HepG2 (cell line): Measurements from ENCODE around the gene CRTAC1. TPM values are rescaled to one million over a fixed set of nuclear protein-coding genes. Genes with fewer than 3 reads are reported as not detected.

Source experiments
- ATAC-seq: fragments of 200-7000 bp; cut with Tn5 transposase; 3 replicates; pipeline ENCODE4 v1.9.1; 2020; ENCODE audit warnings: mild to moderate bottlenecking, moderate library complexity
- BruUV-seq: library from RNA; stranded (reverse); fragments of 400-500 nt; replicated peaks from 2 replicates; lab custom pipeline; 2021; lab: Mats Ljungman, UMichigan
- CTCF ChIA-PET: fragments of 300-600 bp; formaldehyde crosslinking; extraction: SDS; loops from one replicate; lab custom pipeline; 2021; ENCODE audit warnings: low total read pairs, inconsistent platforms, low intra/inter-chr PET ratio; lab: Yijun Ruan, JAX
- POLR2A ChIA-PET: fragments of 350-600 bp; sonication (Branson Sonifier 250); formaldehyde crosslinking; loops from one replicate; lab custom pipeline; 2020; ENCODE audit warnings: antibody characterized with exemption, inconsistent platforms; lab: Yijun Ruan, JAX
- DNase-seq: peaks from one replicate; pipeline ENCODE4 v3.0.0-alpha.2; 2015; ENCODE audit warnings: low spot score
- FAIRE-seq: peaks from 3 replicates; lab custom pipeline; 2011; peaks lifted over from hg19 to GRCh38; lab: Jason Lieb, UNC
- H2AFZ ChIP-seq: one replicate; pipeline ENCODE4 v1.6.1; 2011; ENCODE audit warnings: low read length, inconsistent platforms
- H3K27ac ChIP-seq: fragments of 300-600 bp; 3 replicates; pipeline ENCODE4 v1.8.0; 2011; ENCODE audit warnings: mixed run types, mild to moderate bottlenecking, mixed read lengths, low read length, inconsistent platforms; ENCODE audit not compliant: insufficient read depth; ENCODE audit errors: extremely low read length
- H3K27me3 ChIP-seq, 2 experiments: fragments of 200-600 bp in 1 of 2; 2 replicates in 1 of 2; 3 replicates in 1 of 2; pipeline versions ENCODE4 v1.6.0 to v1.8.0; 2011; ENCODE audit warnings: low read length in 2 of 2, mild to moderate bottlenecking in 2 of 2, moderate library complexity in 2 of 2, inconsistent platforms in 1 of 2; ENCODE audit not compliant: insufficient read depth in 2 of 2, control insufficient read depth in 1 of 2
- H3K36me3 ChIP-seq, 2 experiments: fragments of 200-600 bp in 1 of 2; replicated peaks in 1 of 2; 2 replicates in 1 of 2; 3 replicates in 1 of 2; pipeline versions ENCODE4 v1.5.1 to v1.8.0; 2011; ENCODE audit warnings: low read length in 2 of 2, inconsistent platforms in 1 of 2; ENCODE audit not compliant: insufficient read depth in 2 of 2, control insufficient read depth in 1 of 2
- H3K4me1 ChIP-seq: 2 replicates; pipeline ENCODE4 v1.5.1; 2012; ENCODE audit warnings: low read length, inconsistent platforms; ENCODE audit not compliant: insufficient read depth
- H3K4me2 ChIP-seq: 2 replicates; pipeline ENCODE4 v1.6.0; 2011; ENCODE audit warnings: low read depth, low read length, inconsistent platforms
- H3K4me3 ChIP-seq, 3 experiments: fragments of 200-600 bp in 1 of 3; sonication (generic), shearing (Covaris generic) in 1 of 3; replicated peaks in 1 of 3; 2 replicates each; pipeline ENCODE4 v1.5.1; 2011 to 2016; ENCODE audit warnings: low read length in 3 of 3, inconsistent platforms in 2 of 3, low read depth in 2 of 3, mild to moderate bottlenecking in 2 of 3, control low read depth in 1 of 3, mixed read lengths in 1 of 3; ENCODE audit not compliant: insufficient read depth in 1 of 3
- H3K79me2 ChIP-seq: one replicate; pipeline ENCODE4 v1.6.1; 2011; ENCODE audit warnings: low read length, inconsistent platforms; ENCODE audit not compliant: insufficient read depth
- H3K9ac ChIP-seq: 2 replicates; pipeline ENCODE4 v1.6.0; 2011; ENCODE audit warnings: mild to moderate bottlenecking, low read depth, low read length, inconsistent platforms; ENCODE audit not compliant: insufficient read depth
- H3K9me3 ChIP-seq: 2 replicates; pipeline ENCODE4 v1.5.1; 2012; ENCODE audit warnings: mild to moderate bottlenecking, low read length
- H4K20me1 ChIP-seq: 2 replicates; pipeline ENCODE4 v1.6.0; 2011; ENCODE audit warnings: inconsistent platforms, mild to moderate bottlenecking, low read length, moderate library complexity; ENCODE audit not compliant: insufficient read depth
- DZIP1 ChIP-seq: sonication (generic); formaldehyde crosslinking; IDR thresholded peaks from 2 replicates; pipeline ENCODE4 v1.5.0; 2020; ENCODE audit warnings: mild to moderate bottlenecking, missing genetic modification reagents
- GFI1 ChIP-seq: sonication (generic); formaldehyde crosslinking; IDR thresholded peaks from 2 replicates; pipeline ENCODE4 v1.5.0; 2020; ENCODE audit warnings: missing genetic modification reagents, mild to moderate bottlenecking, borderline replicate concordance
- SMC3 ChIP-seq: IDR thresholded peaks from 2 replicates; pipeline ENCODE4 v1.6.1; 2011; ENCODE audit warnings: low read length, improper control_type of control experiment
- TRAFD1 ChIP-seq: sonication (generic); formaldehyde crosslinking; IDR thresholded peaks from 2 replicates; pipeline ENCODE4 v1.5.1; 2020; ENCODE audit warnings: missing genetic modification reagents, mild to moderate bottlenecking, borderline replicate concordance
- ZNF235 ChIP-seq: sonication (generic); formaldehyde crosslinking; IDR thresholded peaks from 2 replicates; pipeline ENCODE4 v1.8.1; 2023; ENCODE audit warnings: mild to moderate bottlenecking, missing genetic modification reagents, borderline replicate concordance
- ZNF337 ChIP-seq: sonication (generic); formaldehyde crosslinking; IDR thresholded peaks from 2 replicates; pipeline ENCODE4 v1.5.1; 2020; ENCODE audit warnings: missing genetic modification reagents, low read depth, mild to moderate bottlenecking, borderline replicate concordance
- ZNF577 ChIP-seq: sonication (generic); formaldehyde crosslinking; IDR thresholded peaks from 2 replicates; pipeline ENCODE4 v1.4.0; 2020; ENCODE audit warnings: mild to moderate bottlenecking, low read depth, missing genetic modification reagents, borderline replicate concordance
- WGBS: methylation state at CpG from one replicate; pipeline ENCODE4 v1.1.6; 2017; ENCODE audit warnings: low lambda C conversion rate; 5-methylcytosine and 5-hydroxymethylcytosine counted together
- in situ Hi-C: cut with HindIII; loops from 2 replicates; pipeline ENCODE4 v1.10.0; 2017; ENCODE audit warnings: low pct_unique_long_range_greater_than_20kb; ENCODE audit not compliant: extremely low pct_ligation_motif_present
- intact Hi-C: fragments of 100-400 bp; cut with micrococcal nuclease; formaldehyde crosslinking; loops from one replicate; pipeline ENCODE4 v1.10.0; 2022; ENCODE audit not compliant: unreplicated experiment
- polyA plus RNA-seq, 8 experiments: library from polyadenylated mRNA; depleted of rRNA in 3 of 8; stranded (reverse) in 7 of 8; unstranded in 1 of 8; fragments of >200 nt; fragmentation: Illumina TruSeq in 4 of 8; extraction: Trizol in 4 of 8; gene quantifications; 2 replicates each; pipeline versions ENCODE4 v1.2.1 to v1.2.3, GENCODE V29; 2011 to 2016; ENCODE audit warnings: low read depth in 4 of 8, missing spikeins in 1 of 8, mixed read lengths in 1 of 8; ENCODE audit not compliant: insufficient read depth in 1 of 8
- total RNA-seq, 5 experiments: library from RNA; depleted of rRNA; stranded (reverse); fragments of >200 nt; fragmentation: Illumina TruSeq; extraction: Trizol; gene quantifications; 2 replicates each; pipeline ENCODE4 v1.2.3, GENCODE V29; 2016; ENCODE audit warnings: low read depth in 1 of 5

CRTAC1 gene
- total and polyA plus RNA-seq, 2 of the 13 experiments (the other 11 are each of a cell fraction or from before 2014, with no cell fraction given), result not detected

DNA sequence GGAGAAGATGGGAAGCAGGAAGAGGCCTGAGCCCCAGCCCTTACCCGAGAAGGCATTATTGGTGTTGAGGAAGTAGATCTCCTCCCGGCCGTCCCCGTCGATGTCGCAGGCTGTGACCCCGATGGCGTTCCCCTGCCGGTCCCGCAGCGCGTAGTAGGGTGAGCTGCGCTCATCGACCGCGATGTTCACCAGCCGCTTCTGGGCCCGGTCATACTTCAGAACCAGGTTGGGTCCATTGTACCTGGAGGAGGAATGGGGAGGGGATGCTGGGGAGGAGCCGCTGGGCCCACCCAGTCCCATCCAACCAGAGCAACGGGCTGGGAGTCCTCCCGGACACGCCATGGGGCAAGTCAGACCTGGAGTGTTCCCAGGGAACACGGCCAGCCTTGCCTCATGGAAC is 94.3 kb downstream of the CRTAC1 start:
- FAIRE-seq (no peak), DNase-seq (no peak), ATAC-seq (no peak)
- intact Hi-C loops (no loop called here), in situ Hi-C loops (no loop called here)
- H3K27ac ChIP-seq, result no peak overlapping the region
- no TSS peak for BruUV-seq
- 18% methylated on average over 15 of the region's 23 CpGs for WGBS
- H3K4me3 ChIP-seq, result no peak overlapping the region
- no peak overlapping the region for H3K9ac ChIP-seq
- H3K9me3 ChIP-seq, result no peaks in the 10 kb centered on the region
- TF ChIP-seq ZNF235 (CRISPR knock-in tag) (no peak), DZIP1 (no peak), ZNF577 (no peak), ZNF337 (CRISPR knock-in tag) (no peak), GFI1 (no peak), SMC3 (no peak), TRAFD1 (CRISPR knock-in tag) (no peak)
- H3K4me1 ChIP-seq, result no peaks in the 10 kb centered on the region
- H3K79me2 ChIP-seq, result no peaks in the 10 kb centered on the region
- ChIA-PET CTCF (no interaction called here), POLR2A (no interaction called here)
- H3K36me3 ChIP-seq, result no peaks in the 10 kb centered on the region
- H3K27me3 ChIP-seq, result peaks cover 3 to 56% of the 10 kb centered on the region in 2 experiments; a peak in 4 of 5 replicates
- no peak overlapping the region for H2AFZ ChIP-seq
- no peak overlapping the region for H3K4me2 ChIP-seq
- H4K20me1 ChIP-seq, result no peaks in the 10 kb centered on the region
